Measurements from ENCODE around the gene BORCS6. TPM values are rescaled to one million over a fixed set of nuclear protein-coding genes. Genes with fewer than 3 reads are reported as not detected.

Gene BORCS6
- total and polyA plus RNA-seq, 2 of the 13 experiments (the other 11 are each of a cell fraction or from before 2014, with no cell fraction given) = 2.0 to 5.1 TPM

DNA sequence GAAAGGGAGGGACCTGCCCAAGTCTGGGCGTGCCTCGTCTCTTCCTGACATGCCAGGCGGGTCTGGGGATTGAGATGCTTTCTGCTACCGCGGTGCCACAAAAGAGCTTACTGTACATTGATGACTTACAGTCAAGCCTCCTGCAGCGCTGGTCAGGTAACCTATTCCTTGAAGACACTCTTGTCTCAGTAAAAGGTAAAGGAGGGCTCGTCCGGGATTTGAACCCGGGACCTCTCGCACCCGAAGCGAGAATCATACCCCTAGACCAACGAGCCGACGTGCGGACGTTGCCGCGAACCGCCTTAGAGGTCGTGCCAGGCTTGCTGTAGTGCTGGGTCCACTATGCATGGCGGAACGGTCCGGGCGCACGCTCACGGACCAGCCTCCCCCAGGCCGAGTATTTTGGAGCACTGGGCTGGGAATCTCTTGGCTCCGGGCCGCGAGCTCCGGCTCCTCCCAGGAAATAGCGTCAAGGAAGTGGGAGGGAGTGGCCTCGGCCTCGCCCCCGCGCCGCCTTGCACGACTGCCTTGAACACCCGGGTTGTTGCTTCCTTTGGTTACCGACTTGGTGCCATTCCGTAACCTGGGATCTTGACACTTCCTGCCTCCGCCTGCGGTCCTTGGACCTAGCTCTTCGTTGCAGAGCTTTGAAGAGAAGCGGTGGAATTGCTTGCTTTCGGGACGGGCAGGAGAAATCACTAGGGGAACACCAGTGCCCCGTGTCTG lies 32.8 kb upstream of the BORCS6 start (continued):
- TF ChIP-seq, protein P1, sequence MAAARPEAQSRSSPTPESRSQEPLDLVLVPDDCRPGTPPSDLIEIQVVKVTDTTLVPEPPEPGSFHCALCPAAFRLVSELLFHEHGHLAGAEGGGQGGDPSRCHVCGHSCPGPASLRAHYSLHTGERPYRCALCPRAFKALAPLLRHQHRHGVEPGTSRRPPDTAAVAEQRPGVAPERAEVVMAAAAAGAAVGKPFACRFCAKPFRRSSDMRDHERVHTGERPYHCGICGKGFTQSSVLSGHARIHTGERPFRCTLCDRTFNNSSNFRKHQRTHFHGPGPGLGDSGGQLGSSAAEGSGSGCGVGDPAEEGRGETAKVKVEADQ (CRISPR knock-in tag; IDR thresholded peaks at IDR 0.05; ENCODE audit: borderline replicate concordance) = no peak
- TF ChIP-seq HNRNPLL (IDR thresholded peaks at IDR 0.05; ENCODE audit: low read depth, low read length, poor library complexity, severe bottlenecking) (peak; percentile 72), ZNF543 (CRISPR knock-in tag; IDR thresholded peaks at IDR 0.05) (peak; percentile 49; the same call in 1 of the 2 replicates), HNRNPUL1 (IDR thresholded peaks at IDR 0.05; ENCODE audit: low read depth, low read length) (no peak), HNRNPL (IDR thresholded peaks at IDR 0.05; ENCODE audit: low read depth, low read length) (no peak), MEIS1 (CRISPR knock-in tag; IDR thresholded peaks at IDR 0.05; ENCODE audit: borderline replicate concordance) (peak; percentile 15; the same call in 1 of the 2 replicates), TMF1 (CRISPR knock-in tag; IDR thresholded peaks at IDR 0.05; ENCODE audit: low read depth) (peak; percentile 92; the same call in 1 of the 2 replicates), ZNF138 (CRISPR knock-in tag; IDR thresholded peaks at IDR 0.05; ENCODE audit: low read depth) (no peak; the same call in 1 of the 2 replicates), ZNF552 (CRISPR knock-in tag; IDR thresholded peaks at IDR 0.05; ENCODE audit: borderline replicate concordance) (no peak), KAT8 (CRISPR knock-in tag; IDR thresholded peaks at IDR 0.05) (peak; percentile 60), ZSCAN29 (CRISPR knock-in tag; conservative IDR thresholded peaks at IDR 0.05) (peak; percentile 35; the same call in 1 of the 2 replicates), ZNF224 (CRISPR knock-in tag; IDR thresholded peaks at IDR 0.05) (peak; percentile 85)
- TF ChIP-seq, protein P2, sequence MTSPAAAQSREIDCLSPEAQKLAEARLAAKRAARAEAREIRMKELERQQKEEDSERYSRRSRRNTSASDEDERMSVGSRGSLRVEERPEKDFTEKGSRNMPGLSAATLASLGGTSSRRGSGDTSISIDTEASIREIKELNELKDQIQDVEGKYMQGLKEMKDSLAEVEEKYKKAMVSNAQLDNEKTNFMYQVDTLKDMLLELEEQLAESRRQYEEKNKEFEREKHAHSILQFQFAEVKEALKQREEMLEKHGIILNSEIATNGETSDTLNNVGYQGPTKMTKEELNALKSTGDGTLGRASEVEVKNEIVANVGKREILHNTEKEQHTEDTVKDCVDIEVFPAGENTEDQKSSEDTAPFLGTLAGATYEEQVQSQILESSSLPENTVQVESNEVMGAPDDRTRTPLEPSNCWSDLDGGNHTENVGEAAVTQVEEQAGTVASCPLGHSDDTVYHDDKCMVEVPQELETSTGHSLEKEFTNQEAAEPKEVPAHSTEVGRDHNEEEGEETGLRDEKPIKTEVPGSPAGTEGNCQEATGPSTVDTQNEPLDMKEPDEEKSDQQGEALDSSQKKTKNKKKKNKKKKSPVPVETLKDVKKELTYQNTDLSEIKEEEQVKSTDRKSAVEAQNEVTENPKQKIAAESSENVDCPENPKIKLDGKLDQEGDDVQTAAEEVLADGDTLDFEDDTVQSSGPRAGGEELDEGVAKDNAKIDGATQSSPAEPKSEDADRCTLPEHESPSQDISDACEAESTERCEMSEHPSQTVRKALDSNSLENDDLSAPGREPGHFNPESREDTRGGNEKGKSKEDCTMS (CRISPR knock-in tag; conservative IDR thresholded peaks at IDR 0.05) = no peak
- TF ChIP-seq, protein P3, sequence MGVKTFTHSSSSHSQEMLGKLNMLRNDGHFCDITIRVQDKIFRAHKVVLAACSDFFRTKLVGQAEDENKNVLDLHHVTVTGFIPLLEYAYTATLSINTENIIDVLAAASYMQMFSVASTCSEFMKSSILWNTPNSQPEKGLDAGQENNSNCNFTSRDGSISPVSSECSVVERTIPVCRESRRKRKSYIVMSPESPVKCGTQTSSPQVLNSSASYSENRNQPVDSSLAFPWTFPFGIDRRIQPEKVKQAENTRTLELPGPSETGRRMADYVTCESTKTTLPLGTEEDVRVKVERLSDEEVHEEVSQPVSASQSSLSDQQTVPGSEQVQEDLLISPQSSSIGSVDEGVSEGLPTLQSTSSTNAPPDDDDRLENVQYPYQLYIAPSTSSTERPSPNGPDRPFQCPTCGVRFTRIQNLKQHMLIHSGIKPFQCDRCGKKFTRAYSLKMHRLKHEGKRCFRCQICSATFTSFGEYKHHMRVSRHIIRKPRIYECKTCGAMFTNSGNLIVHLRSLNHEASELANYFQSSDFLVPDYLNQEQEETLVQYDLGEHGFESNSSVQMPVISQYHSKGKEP (CRISPR knock-in tag; IDR thresholded peaks at IDR 0.05) = no peak
- TF ChIP-seq, protein P4, sequence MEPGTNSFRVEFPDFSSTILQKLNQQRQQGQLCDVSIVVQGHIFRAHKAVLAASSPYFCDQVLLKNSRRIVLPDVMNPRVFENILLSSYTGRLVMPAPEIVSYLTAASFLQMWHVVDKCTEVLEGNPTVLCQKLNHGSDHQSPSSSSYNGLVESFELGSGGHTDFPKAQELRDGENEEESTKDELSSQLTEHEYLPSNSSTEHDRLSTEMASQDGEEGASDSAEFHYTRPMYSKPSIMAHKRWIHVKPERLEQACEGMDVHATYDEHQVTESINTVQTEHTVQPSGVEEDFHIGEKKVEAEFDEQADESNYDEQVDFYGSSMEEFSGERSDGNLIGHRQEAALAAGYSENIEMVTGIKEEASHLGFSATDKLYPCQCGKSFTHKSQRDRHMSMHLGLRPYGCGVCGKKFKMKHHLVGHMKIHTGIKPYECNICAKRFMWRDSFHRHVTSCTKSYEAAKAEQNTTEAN (CRISPR knock-in tag; conservative IDR thresholded peaks at IDR 0.05) = peak; percentile 72
- TF ChIP-seq, protein P5, sequence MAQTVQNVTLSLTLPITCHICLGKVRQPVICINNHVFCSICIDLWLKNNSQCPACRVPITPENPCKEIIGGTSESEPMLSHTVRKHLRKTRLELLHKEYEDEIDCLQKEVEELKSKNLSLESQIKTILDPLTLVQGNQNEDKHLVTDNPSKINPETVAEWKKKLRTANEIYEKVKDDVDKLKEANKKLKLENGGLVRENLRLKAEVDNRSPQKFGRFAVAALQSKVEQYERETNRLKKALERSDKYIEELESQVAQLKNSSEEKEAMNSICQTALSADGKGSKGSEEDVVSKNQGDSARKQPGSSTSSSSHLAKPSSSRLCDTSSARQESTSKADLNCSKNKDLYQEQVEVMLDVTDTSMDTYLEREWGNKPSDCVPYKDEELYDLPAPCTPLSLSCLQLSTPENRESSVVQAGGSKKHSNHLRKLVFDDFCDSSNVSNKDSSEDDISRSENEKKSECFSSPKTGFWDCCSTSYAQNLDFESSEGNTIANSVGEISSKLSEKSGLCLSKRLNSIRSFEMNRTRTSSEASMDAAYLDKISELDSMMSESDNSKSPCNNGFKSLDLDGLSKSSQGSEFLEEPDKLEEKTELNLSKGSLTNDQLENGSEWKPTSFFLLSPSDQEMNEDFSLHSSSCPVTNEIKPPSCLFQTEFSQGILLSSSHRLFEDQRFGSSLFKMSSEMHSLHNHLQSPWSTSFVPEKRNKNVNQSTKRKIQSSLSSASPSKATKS (CRISPR knock-in tag; IDR thresholded peaks at IDR 0.05) = 0 out of 2 replicates have a peak, but pooled peaks have one; percentile 48
- TF ChIP-seq, protein P6, sequence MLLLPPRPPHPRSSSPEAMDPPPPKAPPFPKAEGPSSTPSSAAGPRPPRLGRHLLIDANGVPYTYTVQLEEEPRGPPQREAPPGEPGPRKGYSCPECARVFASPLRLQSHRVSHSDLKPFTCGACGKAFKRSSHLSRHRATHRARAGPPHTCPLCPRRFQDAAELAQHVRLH (CRISPR knock-in tag; IDR thresholded peaks at IDR 0.05; ENCODE audit: borderline replicate concordance, low read depth) = no peak
- TF ChIP-seq, protein P7, sequence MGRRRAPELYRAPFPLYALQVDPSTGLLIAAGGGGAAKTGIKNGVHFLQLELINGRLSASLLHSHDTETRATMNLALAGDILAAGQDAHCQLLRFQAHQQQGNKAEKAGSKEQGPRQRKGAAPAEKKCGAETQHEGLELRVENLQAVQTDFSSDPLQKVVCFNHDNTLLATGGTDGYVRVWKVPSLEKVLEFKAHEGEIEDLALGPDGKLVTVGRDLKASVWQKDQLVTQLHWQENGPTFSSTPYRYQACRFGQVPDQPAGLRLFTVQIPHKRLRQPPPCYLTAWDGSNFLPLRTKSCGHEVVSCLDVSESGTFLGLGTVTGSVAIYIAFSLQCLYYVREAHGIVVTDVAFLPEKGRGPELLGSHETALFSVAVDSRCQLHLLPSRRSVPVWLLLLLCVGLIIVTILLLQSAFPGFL (CRISPR knock-in tag; IDR thresholded peaks at IDR 0.05) = no peak

Data from HepG2 (cell line).